LoVo (cell line): ENCODE data around the gene HSD11B2.
"Not testable (repeated sequence)": the region's sequence is repeated elsewhere in the genome, so short reads cannot be mapped to it uniquely, and the experiment has no call there.

Experiments
- DNase-seq: peaks from one replicate; pipeline ENCODE4 v3.0.0-alpha.2; 2016; ENCODE audit warnings: low spot score

HSD11B2 gene

GRCh38 chr16:67415421-67415820 lies 15.5 kb upstream of the HSD11B2 start:
- DNase-seq: not testable (repeated sequence)

- DNase-seq: peak; percentile 50
Observed at GRCh38 chr16:67415872-67416793, 14.8 kb upstream of the HSD11B2 start, which contains the start of gene ZDHHC1. Gene ZDHHC1 (minus strand): TSS chr16:67416477. CDS start chr16:67407775, 8,702 bp downstream.

DNA sequence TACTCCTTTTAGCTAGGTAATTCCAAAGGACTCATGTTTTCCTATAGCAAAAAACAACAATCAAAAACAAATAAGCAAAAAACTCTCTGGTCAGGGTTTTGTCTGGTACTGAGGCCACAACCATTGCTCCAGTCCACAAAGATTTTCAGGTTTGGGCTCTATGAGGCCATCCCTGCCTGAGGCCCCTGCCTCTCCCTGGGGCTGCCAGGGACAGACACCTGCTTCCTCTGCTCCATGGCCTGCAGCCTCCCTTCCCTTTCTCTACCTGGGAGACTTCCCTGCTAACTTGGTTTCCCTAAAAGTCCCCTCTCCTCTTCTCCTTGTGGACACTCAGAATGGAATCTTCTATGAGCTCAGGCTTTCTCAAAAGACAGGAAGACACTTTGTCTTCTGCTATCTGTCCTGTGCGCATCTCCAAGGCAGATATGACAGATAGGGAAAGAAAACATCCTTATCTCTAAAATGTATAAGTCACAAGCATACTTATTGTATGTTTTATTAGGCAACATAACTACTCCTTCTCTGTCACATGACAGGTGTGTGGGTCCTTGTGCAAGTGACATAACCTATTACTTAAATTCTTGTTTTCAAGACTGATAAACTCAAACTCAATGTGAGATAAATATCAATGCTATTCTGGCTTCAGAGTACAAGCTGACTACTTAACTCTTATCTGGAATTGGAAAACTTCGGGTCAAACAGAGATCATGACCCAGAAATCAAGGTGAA lies 13.4 kb upstream of the HSD11B2 start:
- no peak for DNase-seq

DNA sequence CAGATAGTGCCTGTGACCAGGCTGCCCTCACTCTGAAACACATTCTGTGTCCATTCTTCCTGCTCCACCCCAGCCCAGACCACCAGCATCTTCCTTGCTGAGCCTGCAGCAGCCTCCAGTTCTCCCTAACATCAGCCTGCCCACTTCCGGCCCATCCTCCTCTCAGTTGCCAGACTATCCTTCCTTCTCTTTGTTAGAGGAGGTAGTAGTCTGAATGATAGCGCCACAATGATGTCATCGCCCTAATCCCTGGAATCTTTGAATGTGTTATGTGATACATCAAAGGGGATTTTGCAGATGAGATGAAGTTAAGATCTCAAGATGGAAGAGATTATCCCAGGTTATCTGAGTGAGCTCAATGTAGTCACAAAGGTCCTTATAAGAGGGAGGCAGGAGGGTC lies 11.4 kb upstream of the HSD11B2 start:
- DNase-seq: no peak

DNA sequence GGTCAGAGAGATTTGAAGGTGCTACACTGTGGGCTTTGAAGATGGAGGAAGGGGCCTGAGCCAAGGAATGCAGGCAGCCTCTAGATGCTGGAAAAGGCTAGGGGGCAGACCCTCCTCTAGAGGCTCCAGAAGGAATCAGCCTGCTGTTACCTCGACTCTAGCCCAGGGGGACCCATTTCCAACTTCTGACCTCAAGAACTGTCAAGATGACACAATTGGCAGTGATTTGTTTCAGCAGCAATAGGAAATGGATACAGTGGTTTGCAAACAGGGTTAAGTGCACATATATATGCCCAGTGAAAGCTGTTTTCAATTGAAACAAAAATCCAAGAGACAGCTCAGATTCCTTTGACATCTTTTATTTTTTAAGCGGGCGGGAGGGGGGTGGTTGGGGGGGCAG lies 11.0 kb upstream of the HSD11B2 start:
- no peak for DNase-seq

- no peak for DNase-seq
Observed at GRCh38 chr16:67421030-67421429, 9.9 kb upstream of the HSD11B2 start.

- DNase-seq: no peak
Observed at GRCh38 chr16:67423015-67423414, 7.9 kb upstream of the HSD11B2 start.

DNA sequence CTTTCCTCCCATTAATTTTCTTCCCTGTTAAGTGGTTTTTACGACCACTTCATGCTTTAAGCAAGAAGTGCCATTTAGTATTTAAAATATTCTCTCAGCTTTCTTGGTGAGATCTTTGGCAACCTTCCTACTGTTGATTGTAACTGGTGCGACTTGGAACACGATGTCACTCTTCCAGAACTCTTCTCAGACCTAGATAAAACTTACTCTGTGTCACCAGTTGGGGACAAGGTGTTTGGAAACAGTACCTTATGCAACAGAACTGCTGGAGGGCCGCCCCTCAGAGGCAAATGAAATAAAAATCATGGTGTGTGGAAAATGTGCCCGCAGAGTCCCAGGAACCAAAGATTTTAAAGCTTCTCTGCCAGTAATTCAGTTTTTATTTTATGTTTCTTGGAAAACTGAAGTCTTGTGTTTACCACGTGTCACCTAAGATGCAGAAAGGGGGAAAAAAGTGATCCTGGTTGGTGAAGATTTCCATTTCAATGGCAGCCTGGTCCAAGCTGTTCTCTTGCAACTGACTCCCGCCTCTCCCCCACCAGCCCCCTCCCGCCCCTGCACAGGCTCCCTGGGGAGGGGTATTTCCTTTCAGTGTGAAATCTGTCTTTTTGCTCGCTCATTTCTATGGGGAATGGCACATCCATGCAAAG lies 7.2 kb upstream of the HSD11B2 start:
- DNase-seq: no peak

DNA sequence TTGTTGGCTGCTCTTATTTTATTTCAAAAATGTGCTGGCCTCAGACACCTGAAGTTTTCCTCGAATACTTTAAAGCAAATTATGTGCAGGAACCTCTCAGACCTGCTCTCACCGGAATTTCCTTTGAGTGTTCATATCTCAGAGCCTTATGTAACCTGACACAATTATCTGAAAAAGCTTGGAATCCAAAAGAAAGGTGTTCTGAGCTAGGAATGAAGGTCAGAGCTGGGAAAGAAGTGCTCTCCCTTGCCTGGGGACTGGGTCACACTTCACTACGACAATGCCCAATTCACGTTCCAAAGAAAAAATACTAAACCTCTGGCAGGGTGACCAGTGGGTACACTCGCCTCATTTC lies 6.7 kb upstream of the HSD11B2 start:
- no peak for DNase-seq

- DNase-seq: no peak
Observed at GRCh38 chr16:67425061-67425460, 5.9 kb upstream of the HSD11B2 start.

- no peak for DNase-seq
Observed at GRCh38 chr16:67425580-67425979, 5.3 kb upstream of the HSD11B2 start.

DNA sequence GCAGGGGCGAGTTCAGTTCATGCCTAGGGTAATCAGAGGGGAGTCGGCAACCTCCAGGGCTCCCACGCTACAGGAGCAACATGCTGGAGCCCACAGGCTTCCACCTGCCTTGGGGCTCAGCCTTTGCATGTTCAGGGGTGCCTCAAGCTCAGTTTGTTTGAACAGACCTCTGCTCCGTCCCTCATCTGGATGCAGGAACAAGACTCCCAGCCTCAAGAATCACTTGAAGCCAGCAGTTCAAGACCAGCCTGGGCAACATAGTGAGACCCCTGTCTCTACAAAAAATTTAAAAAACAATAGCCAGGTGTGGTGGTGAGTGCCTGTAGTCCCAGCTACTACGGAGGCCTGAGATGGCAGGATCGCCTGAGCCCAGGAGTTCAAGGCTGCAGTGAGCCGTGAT lies 4.9 kb upstream of the HSD11B2 start:
- no peak for DNase-seq

DNA sequence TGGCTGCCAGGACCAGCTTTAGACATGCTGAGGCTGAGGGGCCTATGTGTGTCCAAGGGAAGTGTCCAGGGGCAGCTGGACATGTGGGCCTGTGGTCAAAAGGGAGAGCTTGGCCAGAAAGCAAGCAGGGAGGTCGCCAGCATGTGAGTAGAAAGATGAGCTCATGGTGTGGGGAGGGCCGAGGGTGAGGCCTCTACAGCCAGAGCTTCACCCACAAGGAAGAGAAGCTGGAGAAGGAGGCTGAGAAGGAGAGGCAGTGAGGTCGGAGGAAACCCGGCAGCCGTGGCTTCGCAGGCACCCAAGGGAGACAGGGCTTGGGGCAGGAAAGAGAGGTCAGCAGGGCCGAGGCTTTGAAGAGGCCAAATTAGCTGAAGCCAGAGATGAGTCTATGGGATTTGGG lies 4.0 kb upstream of the HSD11B2 start:
- no peak for DNase-seq

GRCh38 chr16:67428146-67428731 lies 2.7 kb upstream of the HSD11B2 start:
- DNase-seq: peak; percentile 53

DNA sequence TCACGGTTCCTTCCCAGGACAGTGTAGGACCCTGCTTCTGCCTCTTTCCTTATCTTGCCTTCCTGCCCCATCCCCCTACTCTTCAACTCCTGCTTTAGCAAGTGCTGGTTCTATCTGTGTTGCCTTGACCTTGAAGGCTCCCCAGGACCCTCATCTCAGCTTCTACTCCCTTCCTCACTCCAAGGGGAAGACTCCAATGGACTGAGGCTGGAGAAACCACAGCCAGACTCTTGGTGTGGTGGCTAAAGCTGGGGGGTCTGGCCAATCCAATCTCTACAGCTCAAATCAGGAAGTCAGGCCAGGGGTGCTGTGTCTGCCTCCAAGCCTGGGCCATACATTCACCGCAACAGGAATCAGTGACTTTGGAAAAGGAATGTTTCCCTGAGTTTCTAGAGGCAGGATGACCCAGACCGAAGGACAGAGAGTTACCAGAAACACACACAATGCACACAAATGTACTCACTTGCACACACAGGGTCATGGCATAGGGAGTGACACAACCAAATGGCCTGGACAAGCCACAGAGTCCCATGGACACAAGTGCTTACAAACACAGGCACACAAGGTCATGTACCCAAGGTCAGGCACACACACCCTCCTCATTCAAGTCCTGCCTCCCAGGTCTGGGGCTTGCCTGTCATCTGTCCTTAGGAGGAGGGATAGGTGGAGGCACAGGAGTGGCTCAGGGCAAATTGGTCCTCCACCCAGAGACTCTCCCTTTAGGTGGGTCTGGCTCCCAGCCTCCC lies 1.7 kb upstream of the HSD11B2 start:
- no peak for DNase-seq

GRCh38 chr16:67429799-67430503 lies 970 bp upstream of the HSD11B2 start:
- no peak for DNase-seq

DNA sequence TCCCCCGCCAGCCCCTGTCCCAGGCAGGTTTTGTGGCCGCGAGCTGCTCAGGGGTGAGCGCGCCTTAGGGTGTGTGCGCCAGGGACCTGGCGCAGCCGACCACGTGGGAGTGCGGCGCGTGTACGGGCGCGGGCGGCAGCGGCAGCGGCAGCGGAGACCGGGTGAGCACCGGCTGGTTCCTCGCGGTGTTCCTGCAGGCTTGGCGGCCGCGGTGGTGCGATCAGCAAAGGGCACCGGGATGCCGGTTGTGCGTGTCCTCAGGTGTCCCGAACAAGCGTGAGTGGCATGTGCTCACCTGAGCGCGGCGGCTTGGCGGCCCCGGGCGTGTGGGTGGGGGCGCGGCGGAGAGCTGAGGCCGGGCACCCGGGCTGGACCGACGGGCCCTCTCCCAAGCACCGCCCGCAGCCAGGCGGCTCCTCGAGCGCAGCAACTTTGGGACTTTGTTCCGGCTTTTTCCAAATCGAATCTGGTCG lies 381 bp upstream of the HSD11B2 start:
- DNase-seq: peak; percentile 44

DNA sequence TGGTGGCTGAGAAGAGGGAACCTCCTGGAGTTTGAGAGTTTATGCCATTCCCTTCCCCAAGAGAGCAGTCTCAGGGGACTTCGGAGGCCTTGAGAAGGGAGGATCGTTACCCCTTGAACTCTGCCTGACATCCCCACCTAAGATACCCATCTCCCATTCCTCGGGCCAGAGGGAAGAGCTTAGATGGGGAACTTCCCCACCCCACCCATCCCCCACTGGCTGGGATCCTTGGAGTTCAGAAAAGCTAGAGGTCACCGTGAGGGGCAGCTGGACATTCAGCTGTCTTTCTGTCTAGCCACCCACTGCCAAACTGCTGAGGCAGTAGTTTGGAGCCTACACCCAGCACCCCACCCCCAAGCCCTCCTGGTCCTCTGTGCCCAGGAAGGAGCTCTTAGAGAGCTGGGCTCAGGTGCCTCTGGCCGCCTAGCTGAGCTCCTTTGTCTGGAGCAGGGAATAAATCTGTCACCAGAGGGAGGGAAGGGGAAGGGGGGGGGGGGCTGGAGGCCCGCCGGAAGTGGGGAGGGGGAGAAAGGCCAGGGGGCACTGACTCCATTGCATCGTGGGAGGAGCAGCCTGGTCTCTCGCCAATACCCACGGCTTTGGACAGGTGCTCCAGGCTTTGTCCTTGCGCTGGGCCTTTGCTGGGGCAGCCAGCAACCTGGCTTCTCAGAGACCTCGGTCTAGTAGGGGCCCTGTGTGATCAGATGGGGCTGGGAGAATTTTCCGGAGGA lies 1.0 kb downstream of the HSD11B2 start:
- DNase-seq: no peak

GRCh38 chr16:67432506-67432890 lies 1.6 kb downstream of the HSD11B2 start:
- DNase-seq: no peak

DNA sequence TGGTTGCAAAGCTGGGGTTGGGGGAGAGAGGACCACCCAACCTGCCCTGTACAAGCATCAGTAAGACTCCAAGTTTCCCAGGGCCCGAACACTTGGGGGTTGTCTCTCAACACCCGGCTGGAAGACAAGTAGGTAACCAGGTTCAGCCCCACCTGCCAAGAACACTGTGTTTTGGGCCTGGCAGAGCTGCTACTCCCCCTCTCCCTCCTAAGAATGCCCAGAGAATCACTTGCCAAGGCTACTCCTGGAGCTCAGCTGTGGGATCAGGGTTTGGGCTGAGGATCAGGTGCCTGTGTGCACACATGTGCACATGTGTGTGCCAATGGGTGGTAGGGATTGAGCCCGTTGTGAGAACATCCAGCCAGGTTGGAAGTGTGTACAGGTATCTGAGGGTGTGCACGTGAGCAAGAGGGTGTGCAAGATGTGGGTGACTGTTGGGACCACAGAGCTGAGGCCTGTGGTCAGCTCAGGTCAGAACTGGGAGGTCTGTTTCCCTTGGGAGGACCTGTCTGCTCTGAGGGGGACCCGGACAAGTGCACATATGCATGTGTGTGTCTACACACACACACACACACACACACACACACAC lies 2.3 kb downstream of the HSD11B2 start:
- no peak for DNase-seq
